H1 (cell line): ENCODE results near the gene TXNDC12.

ENCODE experiments used
- ATF2 ChIP-seq: IDR thresholded peaks from 2 replicates; pipeline ENCODE4 v1.6.1; 2012; ENCODE audit warnings: low read length, inconsistent platforms
- CBX5 ChIP-seq: fragments of 300-800, 300-1000 bp; sonication (generic); IDR thresholded peaks from 2 replicates; pipeline ENCODE4 v1.7.1; 2016; ENCODE audit warnings: antibody characterized with exemption, low read length, low read depth
- CEBPB ChIP-seq: IDR thresholded peaks from 2 replicates; pipeline ENCODE4 v1.6.1; 2012; ENCODE audit warnings: low read depth, low read length
- EZH2 ChIP-seq: fragments of 200-600 bp; sonication (generic); IDR thresholded peaks from 2 replicates; pipeline ENCODE4 v1.7.1; 2012; ENCODE audit warnings: low read depth, mild to moderate bottlenecking, moderate library complexity, low read length, inconsistent platforms; ENCODE audit not compliant: severe bottlenecking
- MAX ChIP-seq: IDR thresholded peaks from 2 replicates; pipeline ENCODE4 v1.6.1; 2012; ENCODE audit warnings: inconsistent platforms
- NRF1 ChIP-seq: IDR thresholded peaks from 2 replicates; pipeline ENCODE4 v1.6.1; 2011; ENCODE audit warnings: mild to moderate bottlenecking, low read depth, low read length, improper control_type of control experiment
- POLR2A ChIP-seq, 2 experiments: IDR thresholded peaks; 1 replicate in 1 of 2; 2 replicates in 1 of 2; pipeline ENCODE4 v1.6.1; 2011; ENCODE audit warnings: low read depth in 2 of 2, low read length in 2 of 2, mild to moderate bottlenecking in 2 of 2; ENCODE audit errors: control extremely low read depth in 1 of 2
- POLR2AphosphoS5 ChIP-seq: IDR thresholded peaks from 2 replicates; pipeline ENCODE4 v1.6.1; 2011; ENCODE audit warnings: low read depth, low read length
- SIN3A ChIP-seq, 2 experiments: IDR thresholded peaks in 1 of 2; conservative IDR thresholded peaks in 1 of 2; 2 replicates each; pipeline ENCODE4 v1.6.1; 2011 to 2012; ENCODE audit warnings: low read length in 2 of 2, improper control_type of control experiment in 1 of 2, low read depth in 1 of 2, mild to moderate bottlenecking in 1 of 2
- TCF12 ChIP-seq: IDR thresholded peaks from 2 replicates; pipeline ENCODE4 v1.6.1; 2011; ENCODE audit warnings: low read depth, mild to moderate bottlenecking, low read length
- TF ChIP-seq, protein P1 (sequence below), 3 experiments: IDR thresholded peaks; 1 replicate in 2 of 3; 2 replicates in 1 of 3; pipeline versions ENCODE4 v1.5.1 to v1.6.1; 2011; ENCODE audit warnings: low read length in 3 of 3, mild to moderate bottlenecking in 3 of 3, inconsistent platforms in 2 of 3, low read depth in 1 of 3, moderate library complexity in 1 of 3; ENCODE audit not compliant: insufficient read depth in 1 of 3; ENCODE audit errors: control extremely low read depth in 1 of 3

GRCh38 chr1:51986718-51987117, 68.3 kb downstream of the TXNDC12 start:
- no peak for TF ChIP-seq POLR2AphosphoS5
- TF ChIP-seq, protein P1, sequence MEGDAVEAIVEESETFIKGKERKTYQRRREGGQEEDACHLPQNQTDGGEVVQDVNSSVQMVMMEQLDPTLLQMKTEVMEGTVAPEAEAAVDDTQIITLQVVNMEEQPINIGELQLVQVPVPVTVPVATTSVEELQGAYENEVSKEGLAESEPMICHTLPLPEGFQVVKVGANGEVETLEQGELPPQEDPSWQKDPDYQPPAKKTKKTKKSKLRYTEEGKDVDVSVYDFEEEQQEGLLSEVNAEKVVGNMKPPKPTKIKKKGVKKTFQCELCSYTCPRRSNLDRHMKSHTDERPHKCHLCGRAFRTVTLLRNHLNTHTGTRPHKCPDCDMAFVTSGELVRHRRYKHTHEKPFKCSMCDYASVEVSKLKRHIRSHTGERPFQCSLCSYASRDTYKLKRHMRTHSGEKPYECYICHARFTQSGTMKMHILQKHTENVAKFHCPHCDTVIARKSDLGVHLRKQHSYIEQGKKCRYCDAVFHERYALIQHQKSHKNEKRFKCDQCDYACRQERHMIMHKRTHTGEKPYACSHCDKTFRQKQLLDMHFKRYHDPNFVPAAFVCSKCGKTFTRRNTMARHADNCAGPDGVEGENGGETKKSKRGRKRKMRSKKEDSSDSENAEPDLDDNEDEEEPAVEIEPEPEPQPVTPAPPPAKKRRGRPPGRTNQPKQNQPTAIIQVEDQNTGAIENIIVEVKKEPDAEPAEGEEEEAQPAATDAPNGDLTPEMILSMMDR (IDR thresholded peaks at IDR 0.05; ENCODE audit: control extremely low read depth in 1 of 3, insufficient read depth in 1 of 3, low read depth in 1 of 3, low read length in 3 of 3): no peak
- TF ChIP-seq CEBPB: no peak
- TF ChIP-seq CBX5: no peak
- no peak for TF ChIP-seq SIN3A (conservative IDR thresholded peaks at IDR 0.05 in 1 of 2, IDR thresholded peaks at IDR 0.05 in 1 of 2; ENCODE audit: low read depth in 1 of 2, low read length in 2 of 2)
- TF ChIP-seq EZH2: no peak
- no peak for TF ChIP-seq MAX
- no peak for TF ChIP-seq NRF1
- TF ChIP-seq ATF2: no peak
- TF ChIP-seq TCF12: no peak
- no peak for TF ChIP-seq POLR2A (IDR thresholded peaks at IDR 0.05; ENCODE audit: control extremely low read depth in 1 of 2, low read depth in 2 of 2, low read length in 2 of 2)
